Suprapubic skin (tissue), 4 donors: ENCODE results near the gene CEBPB. TPM values are rescaled to one million over a fixed set of nuclear protein-coding genes. Genes with fewer than 3 reads are reported as not detected.

Experiments used
- DNase-seq, 2 donors: peaks; one replicate each; pipeline ENCODE4 v3.0.0-alpha.2; 2019; ENCODE audit warnings: low spot score in 2 of 2
- H3K27ac ChIP-seq: fragments of 200-600 bp; sonication (generic); one replicate; pipeline ENCODE4 v1.5.1; 2019
- H3K27me3 ChIP-seq: fragments of 200-600 bp; sonication (generic); one replicate; pipeline ENCODE4 v1.5.1; 2019
- H3K36me3 ChIP-seq: fragments of 200-600 bp; sonication (generic); one replicate; pipeline ENCODE4 v1.5.1; 2019
- H3K4me1 ChIP-seq: fragments of 200-600 bp; sonication (generic); one replicate; pipeline ENCODE4 v1.5.1; 2019
- H3K4me3 ChIP-seq: fragments of 200-600 bp; sonication (generic); one replicate; pipeline ENCODE4 v1.5.1; 2019; ENCODE audit warnings: mild to moderate bottlenecking
- H3K9me3 ChIP-seq: fragments of 200-600 bp; sonication (generic); one replicate; pipeline ENCODE4 v1.5.1; 2019
- CTCF ChIP-seq, 2 donors: fragments of 200-600 bp in 1 of 2; fragments of 450-650 bp in 1 of 2; sonication (generic) in 1 of 2; IDR thresholded peaks; one replicate each; pipeline ENCODE4 v1.5.1; 2016 to 2019; ENCODE audit warnings: antibody characterized with exemption in 2 of 2, mild to moderate bottlenecking in 1 of 2, moderate library complexity in 1 of 2
- EP300 ChIP-seq: sonication (generic); formaldehyde crosslinking; IDR thresholded peaks from one replicate; pipeline ENCODE4 v1.6.1; 2017; ENCODE audit warnings: antibody characterized with exemption
- POLR2A ChIP-seq, 2 donors: fragments of 450-650 bp; IDR thresholded peaks; one replicate each; pipeline ENCODE4 v1.6.1; 2017; ENCODE audit warnings: antibody characterized with exemption in 2 of 2, mild to moderate bottlenecking in 2 of 2, moderate library complexity in 2 of 2
- POLR2AphosphoS5 ChIP-seq, 3 donors: sonication (generic); formaldehyde crosslinking; IDR thresholded peaks; one replicate each; pipeline ENCODE4 v1.6.1; 2017; ENCODE audit warnings: antibody characterized with exemption in 3 of 3
- WGBS: methylation state at CpG from one replicate; pipeline ENCODE4 v1.1.5; 2018; 5-methylcytosine and 5-hydroxymethylcytosine counted together
- total RNA-seq, 4 donors: library from RNA; depleted of rRNA; stranded (reverse); fragments of >200 nt; gene quantifications; one replicate each; pipeline ENCODE4 v1.1.0, GENCODE V29; 2016

The CEBPB gene
- total RNA-seq, 4 donors from 2014 or later, result 43.2 to 83.9 (median 69.2) TPM

DNA sequence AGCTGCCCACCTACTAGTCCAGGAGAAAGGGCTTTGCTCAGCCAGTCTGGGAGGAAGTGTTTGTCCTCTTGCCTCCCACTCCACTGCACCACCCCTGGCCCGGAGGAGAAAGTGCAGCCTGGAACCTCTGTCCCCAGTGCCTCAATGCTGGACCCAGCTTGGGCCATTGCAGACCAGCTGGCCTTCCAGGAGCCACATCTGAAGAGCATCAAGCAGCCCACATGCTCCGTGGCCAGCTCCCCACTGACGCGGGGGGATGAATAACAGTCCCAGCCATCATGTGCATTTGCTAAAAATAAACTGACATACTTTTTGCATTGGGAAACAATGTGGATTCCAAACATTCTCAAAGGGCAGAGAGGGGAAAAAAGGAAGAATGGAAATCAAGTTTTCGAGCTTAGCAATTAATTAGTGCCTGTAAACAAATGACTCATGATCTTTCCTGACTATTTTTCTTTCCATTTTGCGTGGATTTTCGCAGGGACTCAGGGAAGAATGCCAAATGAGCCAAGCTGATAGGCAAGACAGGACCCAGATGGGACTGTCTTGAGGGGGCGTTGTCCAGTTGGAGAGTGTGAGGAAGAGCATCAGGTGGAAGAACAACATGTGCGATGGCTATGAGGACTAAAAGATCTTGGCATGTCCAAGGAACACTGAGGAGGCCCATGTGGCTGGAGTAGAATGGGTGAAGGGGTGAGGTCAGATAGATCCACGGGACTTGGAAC is 34.1 kb downstream of the CEBPB start:
- no peak overlapping the region for H3K4me3 ChIP-seq
- peak; percentile 91 to 93 for DNase-seq
- 30% methylated on average over 10 of the region's 10 CpGs for WGBS

DNA sequence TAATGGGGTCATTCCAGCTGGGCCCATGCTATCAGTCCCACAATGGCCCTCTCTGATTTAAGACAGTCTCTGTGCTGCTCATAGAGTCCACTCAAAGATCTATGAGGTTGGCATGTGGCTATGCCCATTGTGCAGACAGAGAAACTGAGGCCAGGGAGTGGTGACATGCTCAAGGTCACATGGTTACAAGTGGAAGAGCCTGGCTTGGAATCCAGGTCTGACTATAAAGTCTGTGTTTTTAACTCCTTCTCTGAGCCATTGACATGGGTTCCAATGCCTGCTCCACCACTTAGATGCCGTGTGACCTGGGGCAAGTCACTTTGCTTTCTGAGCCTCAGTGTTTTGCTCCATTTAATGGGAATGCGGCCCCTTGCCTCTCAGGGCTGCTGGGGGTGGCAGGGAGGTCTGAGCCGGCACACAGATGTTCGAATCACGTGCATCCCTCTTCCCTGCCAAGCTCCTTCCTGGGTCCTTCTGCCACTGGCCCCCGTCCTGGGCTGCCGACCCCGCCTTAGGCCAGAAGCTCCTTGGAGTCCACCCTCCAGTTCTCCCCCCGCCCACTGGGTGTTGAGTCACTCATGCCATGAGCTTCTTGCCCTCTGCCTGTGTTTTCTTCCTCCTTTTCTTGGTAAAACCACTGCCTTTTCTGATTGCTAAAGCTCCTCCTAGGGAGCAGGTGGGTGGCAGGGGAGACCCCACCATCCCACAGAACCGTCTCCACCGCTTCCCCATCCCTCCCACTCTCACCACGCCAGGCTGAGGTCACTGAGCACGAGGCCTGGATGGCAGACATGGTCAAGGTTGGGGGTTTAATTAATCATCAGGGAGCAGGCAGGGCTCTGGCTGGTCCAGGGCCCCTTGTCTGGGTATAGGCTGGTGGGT is 35.7 kb downstream of the CEBPB start:
- Histone ChIP-seq H3K4me3 (no peak overlapping the region), H3K4me1 (peaks cover 55% of the 10 kb centered on the region), H3K36me3 (no peaks in the 10 kb centered on the region), H3K27me3 (no peaks in the 10 kb centered on the region), H3K27ac (peak overlapping the region; percentile 72), H3K9me3 (no peaks in the 10 kb centered on the region)
- TF ChIP-seq CTCF (IDR thresholded peaks at IDR 0.05) (no peak), POLR2AphosphoS5 (IDR thresholded peaks at IDR 0.05) (no peak), EP300 (no peak), POLR2A (IDR thresholded peaks at IDR 0.05) (no peak)
- peak; percentile 91 to 92 for DNase-seq
- WGBS, result 49% methylated on average over 12 of the region's 13 CpGs

More for the DNA sequence above, 34.1 kb downstream of the CEBPB start:
- H3K4me1 ChIP-seq, result peaks cover 67% of the 10 kb centered on the region
- peak overlapping the region; percentile 72 for H3K27ac ChIP-seq
- no peaks in the 10 kb centered on the region for H3K27me3 ChIP-seq
- H3K36me3 ChIP-seq, result no peaks in the 10 kb centered on the region
- H3K9me3 ChIP-seq, result no peaks in the 10 kb centered on the region
- TF ChIP-seq POLR2AphosphoS5 (IDR thresholded peaks at IDR 0.05), result peak in 2 of 3 donors; percentile 56 to 76
- TF ChIP-seq EP300, result peak; percentile 58
- peak in 1 of 2 donors; percentile 32 for TF ChIP-seq CTCF (IDR thresholded peaks at IDR 0.05)
- TF ChIP-seq POLR2A (IDR thresholded peaks at IDR 0.05), result no peak

GRCh38 chr20:50227506-50227905 is 36.9 kb downstream of the CEBPB start:
- TF ChIP-seq CTCF (IDR thresholded peaks at IDR 0.05) (no peak), POLR2A (IDR thresholded peaks at IDR 0.05) (no peak), EP300 (no peak), POLR2AphosphoS5 (IDR thresholded peaks at IDR 0.05) (no peak)
- DNase-seq, result no peak
- Histone ChIP-seq H3K4me3 (no peak overlapping the region), H3K27me3 (no peaks in the 10 kb centered on the region), H3K4me1 (peaks cover 44% of the 10 kb centered on the region), H3K36me3 (no peaks in the 10 kb centered on the region), H3K27ac (no peak overlapping the region), H3K9me3 (no peaks in the 10 kb centered on the region)
- 93% methylated on average over 3 of the region's 3 CpGs for WGBS

DNA sequence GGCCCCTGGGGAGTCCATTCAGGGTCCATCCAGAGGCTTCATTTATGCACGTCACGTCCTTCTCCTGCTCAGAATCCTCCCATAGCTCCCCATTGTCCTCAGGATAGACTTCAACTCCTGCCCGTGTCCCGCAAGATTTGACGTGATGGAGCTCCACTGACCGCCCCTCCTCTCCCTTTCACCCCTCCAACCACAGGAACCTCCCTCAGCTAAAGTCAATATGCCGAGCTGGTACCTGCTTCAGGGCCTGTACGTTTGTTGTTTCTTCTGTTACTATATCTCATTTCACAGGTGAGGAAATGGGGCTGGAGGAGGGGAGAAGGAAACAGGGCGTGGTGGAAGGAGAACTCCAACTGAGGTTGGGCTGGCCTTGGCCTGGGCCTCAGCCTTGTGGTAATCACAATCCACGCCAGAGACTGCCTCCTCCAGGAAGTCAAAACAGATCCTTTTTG is 38.6 kb downstream of the CEBPB start:
- 73% methylated on average over 10 of the region's 10 CpGs for WGBS
- Histone ChIP-seq H3K4me1 (peaks cover 35% of the 10 kb centered on the region), H3K9me3 (no peaks in the 10 kb centered on the region), H3K27ac (peak overlapping the region; percentile 6), H3K27me3 (no peaks in the 10 kb centered on the region), H3K4me3 (no peak overlapping the region), H3K36me3 (no peaks in the 10 kb centered on the region)
- no peak for DNase-seq
- no peak for TF ChIP-seq EP300
- no peak for TF ChIP-seq POLR2AphosphoS5 (IDR thresholded peaks at IDR 0.05)
- no peak for TF ChIP-seq POLR2A (IDR thresholded peaks at IDR 0.05)
- TF ChIP-seq CTCF (IDR thresholded peaks at IDR 0.05), result no peak

DNA sequence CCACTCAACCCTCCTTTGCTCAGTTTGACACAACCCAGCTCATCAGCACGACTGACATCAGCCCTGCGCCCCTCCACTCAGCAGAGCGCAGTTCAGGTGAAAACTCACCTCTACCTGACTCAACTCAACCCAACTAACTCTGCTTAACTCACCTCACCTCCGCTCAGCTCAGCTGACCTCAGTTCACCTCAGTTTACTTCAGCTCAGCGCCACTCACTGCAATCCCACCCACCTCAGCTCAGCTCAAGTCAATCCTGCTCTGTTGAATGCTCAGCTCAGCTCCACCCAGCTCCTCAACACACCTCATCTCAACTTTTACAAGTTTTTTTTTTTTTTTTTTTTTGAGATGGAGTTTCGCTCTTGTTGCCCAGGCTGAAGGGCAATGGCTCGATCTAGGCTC is 39.6 kb downstream of the CEBPB start:
- no peak for TF ChIP-seq POLR2AphosphoS5 (IDR thresholded peaks at IDR 0.05)
- no peak for TF ChIP-seq POLR2A (IDR thresholded peaks at IDR 0.05)
- no peak for TF ChIP-seq CTCF (IDR thresholded peaks at IDR 0.05)
- TF ChIP-seq EP300, result no peak
- WGBS, result 87% methylated on average over 7 of the region's 7 CpGs
- H3K27ac ChIP-seq, result no peak overlapping the region

More for the DNA sequence above, 39.6 kb downstream of the CEBPB start:
- H3K4me1 ChIP-seq, result peaks cover 34% of the 10 kb centered on the region
- no peaks in the 10 kb centered on the region for H3K27me3 ChIP-seq
- no peaks in the 10 kb centered on the region for H3K36me3 ChIP-seq
- DNase-seq, result no peak
- no peaks in the 10 kb centered on the region for H3K9me3 ChIP-seq
- no peak overlapping the region for H3K4me3 ChIP-seq
